ENCODE measurements around the gene GALNT1. TPM values are rescaled to one million over a fixed set of nuclear protein-coding genes. Genes with fewer than 3 reads are reported as not detected.

GALNT1 gene
- polyA plus RNA-seq, 4 donors = 18.4 to 178 (median 36.3) TPM

DNA sequence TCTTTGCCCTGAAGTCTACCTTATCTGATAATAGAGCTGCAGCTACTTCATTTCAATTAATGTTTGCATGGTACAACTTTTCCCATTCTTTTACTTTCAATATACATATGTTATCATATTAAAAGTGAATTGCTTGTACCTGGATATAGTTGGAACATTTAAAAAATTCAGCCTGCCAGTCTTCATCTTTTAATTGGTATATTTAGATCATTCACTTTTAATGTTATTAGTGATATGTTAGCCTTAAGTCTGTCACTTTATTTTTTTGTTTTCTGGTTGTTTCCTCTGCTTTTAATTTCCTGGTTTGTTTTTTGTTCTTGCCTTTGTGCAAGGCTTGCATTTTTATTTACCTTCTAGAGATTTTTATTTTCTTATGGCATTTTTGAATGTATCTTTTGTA is 158.2 kb downstream of the GALNT1 start:
- no peak overlapping the region for H3K4me3 ChIP-seq (ENCODE audit: low read depth in 1 of 3, low read length in 3 of 3)
- H3K9me3 ChIP-seq (ENCODE audit: control insufficient read depth in 2 of 2, insufficient read depth in 1 of 2, low read depth in 1 of 2, low read length in 1 of 2) = peaks cover 0 to 3% of the 10 kb centered on the region in 2 donors
- H3K27ac ChIP-seq (ENCODE audit: low read depth in 1 of 3, low read length in 2 of 3) = no peak overlapping the region
- no peaks in the 10 kb centered on the region for H3K4me1 ChIP-seq (ENCODE audit: control insufficient read depth in 3 of 3, insufficient read depth in 2 of 3, low read depth in 1 of 3, low read length in 2 of 3)
- DNase-seq = no peak
- H3K27me3 ChIP-seq (ENCODE audit: control insufficient read depth in 3 of 3, insufficient read depth in 3 of 3, low read length in 3 of 3) = no peaks in the 10 kb centered on the region
- H3K36me3 ChIP-seq (ENCODE audit: control insufficient read depth in 3 of 3, insufficient read depth in 2 of 3, low read depth in 1 of 3, low read length in 3 of 3) = no peaks in the 10 kb centered on the region
- FAIRE-seq = no peak

GRCh38 chr18:35740656-35741055 is 159.1 kb downstream of the GALNT1 start:
- WGBS, 3 donors = 89 to 95% (median 92%) methylated on average over 2 of the region's 2 CpGs
- peaks cover 0 to 9% of the 10 kb centered on the region in 2 donors for H3K9me3 ChIP-seq (ENCODE audit: control insufficient read depth in 2 of 2, insufficient read depth in 1 of 2, low read depth in 1 of 2, low read length in 1 of 2)
- FAIRE-seq = no peak

DNA sequence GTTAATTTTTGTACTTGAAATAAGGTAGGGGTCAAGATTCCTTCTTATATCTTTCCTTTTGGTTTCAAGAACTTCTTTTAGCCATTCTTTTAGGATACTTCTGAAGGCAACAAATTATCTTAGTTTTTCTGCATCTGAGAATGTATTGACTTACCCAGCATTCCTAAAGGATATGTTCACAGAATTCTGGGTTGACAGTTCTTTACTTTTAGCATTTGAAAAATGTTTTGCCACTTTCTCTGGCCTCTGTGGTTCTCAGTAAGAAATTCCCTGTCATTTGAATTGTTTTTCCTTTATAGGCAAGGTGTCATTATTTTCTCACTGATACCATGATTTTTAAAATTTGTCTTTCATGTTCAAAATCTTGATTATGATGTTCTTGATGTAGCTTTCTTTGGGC is 162.4 kb downstream of the GALNT1 start:
- Histone ChIP-seq H3K9me3 (ENCODE audit: control insufficient read depth in 2 of 2, insufficient read depth in 1 of 2, low read depth in 1 of 2, low read length in 1 of 2) (peaks cover 0 to 9% of the 10 kb centered on the region in 2 donors), H3K36me3 (ENCODE audit: control insufficient read depth in 3 of 3, insufficient read depth in 2 of 3, low read depth in 1 of 3, low read length in 3 of 3) (no peaks in the 10 kb centered on the region), H3K4me1 (ENCODE audit: control insufficient read depth in 3 of 3, insufficient read depth in 2 of 3, low read depth in 1 of 3, low read length in 2 of 3) (no peaks in the 10 kb centered on the region), H3K4me3 (ENCODE audit: low read depth in 1 of 3, low read length in 3 of 3) (no peak overlapping the region), H3K27ac (ENCODE audit: low read depth in 1 of 3, low read length in 2 of 3) (no peak overlapping the region), H3K27me3 (ENCODE audit: control insufficient read depth in 3 of 3, insufficient read depth in 3 of 3, low read length in 3 of 3) (no peaks in the 10 kb centered on the region)
- no peak for DNase-seq
- FAIRE-seq = no peak

More at GRCh38 chr18:35740656-35741055, 159.1 kb downstream of the GALNT1 start:
- Histone ChIP-seq H3K27me3 (ENCODE audit: control insufficient read depth in 3 of 3, insufficient read depth in 3 of 3, low read length in 3 of 3) (no peaks in the 10 kb centered on the region), H3K4me3 (ENCODE audit: low read depth in 1 of 3, low read length in 3 of 3) (no peak overlapping the region), H3K27ac (ENCODE audit: low read depth in 1 of 3, low read length in 2 of 3) (no peak overlapping the region), H3K36me3 (ENCODE audit: control insufficient read depth in 3 of 3, insufficient read depth in 2 of 3, low read depth in 1 of 3, low read length in 3 of 3) (no peaks in the 10 kb centered on the region), H3K4me1 (ENCODE audit: control insufficient read depth in 3 of 3, insufficient read depth in 2 of 3, low read depth in 1 of 3, low read length in 2 of 3) (no peaks in the 10 kb centered on the region)
- DNase-seq = no peak

GRCh38 chr18:35745814-35746213 is 164.3 kb downstream of the GALNT1 start:
- H3K4me1 ChIP-seq (ENCODE audit: control insufficient read depth in 3 of 3, insufficient read depth in 2 of 3, low read depth in 1 of 3, low read length in 2 of 3) = no peaks in the 10 kb centered on the region
- no peak overlapping the region for H3K4me3 ChIP-seq (ENCODE audit: low read depth in 1 of 3, low read length in 3 of 3)
- FAIRE-seq (no peak), DNase-seq (peak in 1 of 2 donors; percentile 5)
- no peaks in the 10 kb centered on the region for H3K27me3 ChIP-seq (ENCODE audit: control insufficient read depth in 3 of 3, insufficient read depth in 3 of 3, low read length in 3 of 3)
- no peaks in the 10 kb centered on the region for H3K36me3 ChIP-seq (ENCODE audit: control insufficient read depth in 3 of 3, insufficient read depth in 2 of 3, low read depth in 1 of 3, low read length in 3 of 3)
- peaks cover 0 to 6% of the 10 kb centered on the region in 2 donors for H3K9me3 ChIP-seq (ENCODE audit: control insufficient read depth in 2 of 2, insufficient read depth in 1 of 2, low read depth in 1 of 2, low read length in 1 of 2)
- H3K27ac ChIP-seq (ENCODE audit: low read depth in 1 of 3, low read length in 2 of 3) = no peak overlapping the region
- 59 to 75% (median 64%) methylated on average over 4 of the region's 4 CpGs for WGBS, 3 donors

- no peaks in the 10 kb centered on the region for H3K4me1 ChIP-seq (ENCODE audit: control insufficient read depth in 3 of 3, insufficient read depth in 2 of 3, low read depth in 1 of 3, low read length in 2 of 3)
- 76 to 96% (median 87%) methylated on average over 2 of the region's 2 CpGs for WGBS, 3 donors
- peaks cover 0 to 6% of the 10 kb centered on the region in 2 donors for H3K9me3 ChIP-seq (ENCODE audit: control insufficient read depth in 2 of 2, insufficient read depth in 1 of 2, low read depth in 1 of 2, low read length in 1 of 2)
- no peaks in the 10 kb centered on the region for H3K36me3 ChIP-seq (ENCODE audit: control insufficient read depth in 3 of 3, insufficient read depth in 2 of 3, low read depth in 1 of 3, low read length in 3 of 3)
- FAIRE-seq = no peak
- no peaks in the 10 kb centered on the region for H3K27me3 ChIP-seq (ENCODE audit: control insufficient read depth in 3 of 3, insufficient read depth in 3 of 3, low read length in 3 of 3)
- DNase-seq = no peak
- H3K4me3 ChIP-seq (ENCODE audit: low read depth in 1 of 3, low read length in 3 of 3) = no peak overlapping the region
- no peak overlapping the region for H3K27ac ChIP-seq (ENCODE audit: low read depth in 1 of 3, low read length in 2 of 3)
These were observed 165.3 kb downstream of the GALNT1 start for GRCh38 chr18:35746826-35747339.

DNA sequence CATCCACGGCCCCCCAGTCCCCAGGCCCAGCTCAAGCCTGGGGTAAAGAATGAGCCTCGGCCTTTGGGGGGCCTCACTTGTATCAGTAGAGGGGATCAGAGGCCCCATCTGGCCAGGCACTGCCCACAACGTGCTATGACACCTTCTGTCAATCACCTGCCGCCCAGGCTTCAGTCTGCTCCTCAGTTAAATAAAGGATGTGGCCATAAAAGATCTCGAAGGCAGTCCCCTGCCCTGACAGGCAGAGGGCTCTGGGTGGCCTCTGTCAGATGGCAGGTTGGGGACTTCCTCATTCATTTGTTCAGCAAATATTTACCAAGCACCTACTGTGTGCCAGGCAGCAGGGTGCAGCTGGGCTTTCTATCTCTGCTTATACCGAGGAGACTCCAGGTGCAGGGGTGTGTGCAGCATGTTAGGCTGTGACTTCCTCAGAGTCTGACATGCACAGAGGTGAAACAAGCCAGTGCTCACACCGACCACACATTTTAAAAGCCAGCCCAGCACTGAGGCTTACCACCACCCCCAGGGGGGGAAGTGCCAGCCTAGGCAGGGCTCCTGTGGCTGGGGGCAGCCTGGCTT is 166.4 kb downstream of the GALNT1 start:
- 40 to 56% (median 47%) methylated on average over 7 of the region's 7 CpGs for WGBS, 3 donors
- no peak for DNase-seq
- no peak for FAIRE-seq
- Histone ChIP-seq H3K4me1 (ENCODE audit: control insufficient read depth in 3 of 3, insufficient read depth in 2 of 3, low read depth in 1 of 3, low read length in 2 of 3) (no peaks in the 10 kb centered on the region), H3K27me3 (ENCODE audit: control insufficient read depth in 3 of 3, insufficient read depth in 3 of 3, low read length in 3 of 3) (peaks cover 0 to 3% (median 0%) of the 10 kb centered on the region in 3 donors), H3K27ac (ENCODE audit: low read depth in 1 of 3, low read length in 2 of 3) (no peak overlapping the region), H3K4me3 (ENCODE audit: low read depth in 1 of 3, low read length in 3 of 3) (no peak overlapping the region), H3K9me3 (ENCODE audit: control insufficient read depth in 2 of 2, insufficient read depth in 1 of 2, low read depth in 1 of 2, low read length in 1 of 2) (peaks cover 0 to 6% of the 10 kb centered on the region in 2 donors), H3K36me3 (ENCODE audit: control insufficient read depth in 3 of 3, insufficient read depth in 2 of 3, low read depth in 1 of 3, low read length in 3 of 3) (no peaks in the 10 kb centered on the region)

DNA sequence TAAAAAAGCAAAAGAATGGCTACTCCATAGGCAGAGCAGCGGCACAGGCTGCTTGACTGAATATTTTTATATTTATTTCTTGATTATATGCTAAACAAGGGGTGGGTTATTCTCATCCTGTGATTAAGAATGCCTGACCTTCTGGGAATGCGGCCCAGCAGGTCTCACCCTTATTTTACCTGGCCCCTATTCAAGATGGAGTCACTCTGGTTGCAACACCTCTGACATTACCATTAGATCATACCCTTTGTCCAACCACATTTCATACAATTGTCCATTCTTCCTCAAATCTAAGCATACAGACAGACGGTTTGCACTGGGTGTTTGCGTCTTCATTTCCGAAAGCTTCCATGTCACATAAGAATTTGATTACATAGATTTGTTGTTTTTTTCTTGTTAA is 168.2 kb downstream of the GALNT1 start:
- Histone ChIP-seq H3K9me3 (ENCODE audit: control insufficient read depth in 2 of 2, insufficient read depth in 1 of 2, low read depth in 1 of 2, low read length in 1 of 2) (peaks cover 0 to 6% of the 10 kb centered on the region in 2 donors), H3K4me3 (ENCODE audit: low read depth in 1 of 3, low read length in 3 of 3) (no peak overlapping the region), H3K27me3 (ENCODE audit: control insufficient read depth in 3 of 3, insufficient read depth in 3 of 3, low read length in 3 of 3) (peaks cover 0 to 3% (median 0%) of the 10 kb centered on the region in 3 donors), H3K27ac (ENCODE audit: low read depth in 1 of 3, low read length in 2 of 3) (no peak overlapping the region), H3K36me3 (ENCODE audit: control insufficient read depth in 3 of 3, insufficient read depth in 2 of 3, low read depth in 1 of 3, low read length in 3 of 3) (no peaks in the 10 kb centered on the region), H3K4me1 (ENCODE audit: control insufficient read depth in 3 of 3, insufficient read depth in 2 of 3, low read depth in 1 of 3, low read length in 2 of 3) (no peaks in the 10 kb centered on the region)
- FAIRE-seq (no peak), DNase-seq (no peak)
- 88 to 89% (median 88%) methylated on average over 5 of the region's 5 CpGs for WGBS, 3 donors

GRCh38 chr18:35750929-35751328 is 169.4 kb downstream of the GALNT1 start:
- DNase-seq = no peak
- no peak overlapping the region for H3K27ac ChIP-seq (ENCODE audit: low read depth in 1 of 3, low read length in 2 of 3)
- no peaks in the 10 kb centered on the region for H3K4me1 ChIP-seq (ENCODE audit: control insufficient read depth in 3 of 3, insufficient read depth in 2 of 3, low read depth in 1 of 3, low read length in 2 of 3)
- H3K9me3 ChIP-seq (ENCODE audit: control insufficient read depth in 2 of 2, insufficient read depth in 1 of 2, low read depth in 1 of 2, low read length in 1 of 2) = no peaks in the 10 kb centered on the region
- H3K36me3 ChIP-seq (ENCODE audit: control insufficient read depth in 3 of 3, insufficient read depth in 2 of 3, low read depth in 1 of 3, low read length in 3 of 3) = no peaks in the 10 kb centered on the region
- 49 to 66% (median 63%) methylated on average over 2 of the region's 2 CpGs for WGBS, 3 donors
- H3K4me3 ChIP-seq (ENCODE audit: low read depth in 1 of 3, low read length in 3 of 3) = no peak overlapping the region
- no peak for FAIRE-seq
- peaks cover 0 to 3% (median 3%) of the 10 kb centered on the region in 3 donors for H3K27me3 ChIP-seq (ENCODE audit: control insufficient read depth in 3 of 3, insufficient read depth in 3 of 3, low read length in 3 of 3)

All from small intestine (tissue), 7 donors.